Esophagus muscularis mucosa (tissue), 4 donors: ENCODE data around the gene REPS1. TPM values are rescaled to one million over a fixed set of nuclear protein-coding genes. Genes with fewer than 3 reads are reported as not detected.

Experiments used
- DNase-seq: peaks from one replicate; pipeline ENCODE4 v3.0.0-alpha.2; 2017; ENCODE audit errors: extremely low spot score
- H3K27ac ChIP-seq, 4 donors: fragments of 200-600 bp; sonication (generic); replicated peaks in 1 of 4; 1 replicate in 3 of 4; 2 replicates in 1 of 4; pipeline ENCODE4 v1.5.1; 2016 to 2019; ENCODE audit warnings: mild to moderate bottlenecking in 1 of 4
- H3K27me3 ChIP-seq, 4 donors: fragments of 200-600 bp; sonication (generic); one replicate each; pipeline versions ENCODE4 v1.5.1 to v1.6.0; 2016 to 2019
- H3K36me3 ChIP-seq, 4 donors: fragments of 200-600 bp; sonication (generic); one replicate each; pipeline ENCODE4 v1.5.1; 2016 to 2019
- H3K4me1 ChIP-seq, 4 donors: fragments of 200-600 bp; sonication (generic); one replicate each; pipeline ENCODE4 v1.5.1; 2016 to 2019
- H3K4me3 ChIP-seq, 4 donors: fragments of 200-600 bp; sonication (generic); 1 replicate in 2 of 4; 2 replicates in 2 of 4; pipeline ENCODE4 v1.5.1; 2016 to 2019; ENCODE audit warnings: mild to moderate bottlenecking in 4 of 4, moderate library complexity in 1 of 4
- H3K9me3 ChIP-seq, 4 donors: fragments of 200-600 bp; sonication (generic); 1 replicate in 3 of 4; 2 replicates in 1 of 4; pipeline ENCODE4 v1.5.1; 2016 to 2019
- EP300 ChIP-seq: sonication (generic); formaldehyde crosslinking; IDR thresholded peaks from one replicate; pipeline ENCODE4 v1.6.1; 2017; ENCODE audit warnings: antibody characterized with exemption
- POLR2A ChIP-seq: fragments of 450-650 bp; IDR thresholded peaks from one replicate; pipeline ENCODE4 v1.6.1; 2017; ENCODE audit warnings: antibody characterized with exemption, moderate library complexity, mild to moderate bottlenecking, low read depth
- POLR2AphosphoS5 ChIP-seq, 2 donors: sonication (generic); formaldehyde crosslinking; IDR thresholded peaks; one replicate each; pipeline ENCODE4 v1.6.1; 2017; ENCODE audit warnings: antibody characterized with exemption in 2 of 2
- WGBS: methylation state at CpG from one replicate; pipeline ENCODE4 v1.1.5; 2018; 5-methylcytosine and 5-hydroxymethylcytosine counted together
- intact Hi-C: fragments of 100-400 bp; cut with DNase I; formaldehyde crosslinking; loops from one replicate; pipeline ENCODE4 v1.15.1; 2023
- total RNA-seq, 4 donors: library from RNA; depleted of rRNA; stranded (reverse); fragments of >200 nt; gene quantifications; one replicate each; pipeline versions ENCODE4 v1.1.0 to v1.2.1, GENCODE V29; 2016
- TF ChIP-seq, protein P1 (sequence below), 3 experiments: fragments of 200-600 bp in 2 of 3; fragments of 450-650 bp in 1 of 3; sonication (generic) in 2 of 3; IDR thresholded peaks; one replicate each; pipeline ENCODE4 v1.5.1; 2017 to 2019; ENCODE audit warnings: antibody characterized with exemption in 3 of 3, mild to moderate bottlenecking in 2 of 3, moderate library complexity in 1 of 3

The REPS1 gene
- total RNA-seq, 4 donors from 2014 or later: 23.4 to 43.2 (median 30.1) TPM

DNA sequence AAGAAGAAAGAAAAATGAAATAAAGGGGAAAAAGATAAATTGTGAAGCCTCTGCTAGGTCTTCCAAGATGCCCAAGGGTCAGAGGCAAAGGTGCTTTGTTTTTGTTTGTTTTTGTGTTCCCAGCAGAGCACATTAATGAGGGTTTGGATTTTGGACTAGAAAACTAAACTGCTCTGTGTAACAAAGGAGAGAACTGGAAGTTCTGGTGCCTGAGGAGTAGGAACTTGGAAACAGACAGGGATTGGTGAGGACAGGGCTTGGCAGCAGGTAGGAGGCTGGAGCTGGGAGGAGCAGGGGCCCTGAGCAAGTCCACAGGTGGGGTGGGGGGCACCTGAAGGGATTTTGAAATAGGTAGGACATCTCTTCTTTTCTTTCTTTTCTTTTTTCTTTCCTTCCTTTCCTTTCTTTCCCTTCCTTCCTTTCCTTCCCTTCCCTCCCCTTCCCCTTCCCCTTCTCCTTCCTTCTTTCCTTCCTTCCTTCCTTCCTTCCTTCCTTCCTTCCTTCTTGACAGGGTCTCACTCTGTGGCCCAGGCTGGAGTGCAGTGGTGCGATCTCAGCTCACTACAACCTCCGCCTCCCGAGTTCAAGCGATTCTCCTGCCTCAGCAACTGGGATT lies 25.2 kb upstream of the REPS1 start:
- WGBS: 98% methylated on average over 4 of the region's 4 CpGs
- no peaks in the 10 kb centered on the region for H3K36me3 ChIP-seq
- intact Hi-C loops: no loop called here

DNA sequence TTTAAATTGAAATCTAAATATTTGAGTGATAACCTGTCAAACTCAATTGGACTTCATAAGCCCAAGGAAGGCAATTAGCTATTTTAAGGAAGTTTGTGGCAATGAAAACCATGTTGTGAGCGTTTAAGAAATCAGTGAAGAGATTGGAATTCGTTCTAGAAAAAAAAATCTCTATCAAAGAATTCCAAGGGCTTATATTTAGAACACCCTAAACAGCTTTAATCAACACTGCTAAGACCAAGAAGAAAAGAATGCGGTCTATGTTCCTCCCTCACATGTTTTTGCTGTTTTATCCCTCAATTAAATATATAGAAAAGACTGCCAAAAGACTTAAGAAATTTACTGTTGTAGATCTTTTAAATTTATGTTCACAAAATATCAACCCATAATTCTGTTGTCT lies 23.9 kb upstream of the REPS1 start:
- Histone ChIP-seq H3K27ac (no peak overlapping the region), H3K4me3 (no peak overlapping the region), H3K27me3 (no peaks in the 10 kb centered on the region), H3K4me1 (peaks cover under 1 to 5% (median 5%) of the 10 kb centered on the region in 4 donors), H3K36me3 (no peaks in the 10 kb centered on the region), H3K9me3 (no peaks in the 10 kb centered on the region)
- WGBS: 77% methylated on average over 3 of the region's 3 CpGs
- intact Hi-C loops: no loop called here
- no peak for DNase-seq
- TF ChIP-seq POLR2AphosphoS5 (IDR thresholded peaks at IDR 0.05) (no peak), POLR2A (no peak), EP300 (no peak)
- TF ChIP-seq, protein P1, sequence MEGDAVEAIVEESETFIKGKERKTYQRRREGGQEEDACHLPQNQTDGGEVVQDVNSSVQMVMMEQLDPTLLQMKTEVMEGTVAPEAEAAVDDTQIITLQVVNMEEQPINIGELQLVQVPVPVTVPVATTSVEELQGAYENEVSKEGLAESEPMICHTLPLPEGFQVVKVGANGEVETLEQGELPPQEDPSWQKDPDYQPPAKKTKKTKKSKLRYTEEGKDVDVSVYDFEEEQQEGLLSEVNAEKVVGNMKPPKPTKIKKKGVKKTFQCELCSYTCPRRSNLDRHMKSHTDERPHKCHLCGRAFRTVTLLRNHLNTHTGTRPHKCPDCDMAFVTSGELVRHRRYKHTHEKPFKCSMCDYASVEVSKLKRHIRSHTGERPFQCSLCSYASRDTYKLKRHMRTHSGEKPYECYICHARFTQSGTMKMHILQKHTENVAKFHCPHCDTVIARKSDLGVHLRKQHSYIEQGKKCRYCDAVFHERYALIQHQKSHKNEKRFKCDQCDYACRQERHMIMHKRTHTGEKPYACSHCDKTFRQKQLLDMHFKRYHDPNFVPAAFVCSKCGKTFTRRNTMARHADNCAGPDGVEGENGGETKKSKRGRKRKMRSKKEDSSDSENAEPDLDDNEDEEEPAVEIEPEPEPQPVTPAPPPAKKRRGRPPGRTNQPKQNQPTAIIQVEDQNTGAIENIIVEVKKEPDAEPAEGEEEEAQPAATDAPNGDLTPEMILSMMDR (IDR thresholded peaks at IDR 0.05): no peak

More for the DNA sequence above, 25.2 kb upstream of the REPS1 start:
- H3K27me3 ChIP-seq: no peaks in the 10 kb centered on the region
- no peak for DNase-seq
- H3K9me3 ChIP-seq: no peaks in the 10 kb centered on the region
- H3K4me1 ChIP-seq: peaks cover 4 to 11% (median 8%) of the 10 kb centered on the region in 4 donors
- H3K4me3 ChIP-seq: no peak overlapping the region
- TF ChIP-seq, protein P1 (IDR thresholded peaks at IDR 0.05): no peak
- TF ChIP-seq POLR2AphosphoS5 (IDR thresholded peaks at IDR 0.05): no peak
- no peak overlapping the region for H3K27ac ChIP-seq

DNA sequence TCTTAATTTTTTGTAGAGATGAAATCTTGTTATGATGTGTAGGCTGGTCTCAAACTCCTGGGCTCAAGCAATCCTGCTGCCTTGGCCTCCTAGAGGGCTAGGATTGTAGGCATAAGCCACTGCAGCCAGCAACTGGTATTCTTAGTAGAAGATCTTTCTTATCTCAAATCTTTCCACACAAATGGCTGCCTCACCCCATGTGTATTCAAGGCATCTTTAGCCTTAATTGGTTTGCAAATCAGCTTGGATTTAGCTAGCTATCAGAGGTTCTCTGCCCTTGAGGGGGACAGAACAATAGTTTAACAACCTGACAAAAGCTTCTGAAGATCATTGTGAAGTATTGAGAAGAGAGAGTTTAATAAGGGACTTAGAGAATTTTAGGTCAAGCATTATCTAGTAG lies 22.6 kb upstream of the REPS1 start:
- no peak for DNase-seq

DNA sequence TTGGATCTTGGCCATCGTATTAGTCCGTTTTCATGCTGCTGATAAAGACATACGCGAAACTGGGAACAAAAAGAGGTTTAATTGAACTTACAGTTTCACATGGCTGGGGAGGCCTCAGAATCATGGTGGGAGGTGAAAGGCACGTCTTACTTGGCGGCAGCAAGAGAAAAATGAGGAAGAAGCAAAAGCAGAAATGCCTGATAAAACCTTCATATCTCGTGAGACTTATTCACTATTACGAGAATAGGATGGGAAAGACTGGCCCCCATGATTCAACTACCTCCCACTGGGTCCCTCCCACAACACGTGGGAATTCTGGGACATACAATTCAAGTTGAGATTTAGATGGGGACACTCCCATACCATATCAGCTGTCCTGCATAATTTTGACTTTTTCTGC lies 20.1 kb upstream of the REPS1 start:
- no peak for DNase-seq
- Histone ChIP-seq H3K27me3 (no peaks in the 10 kb centered on the region), H3K36me3 (no peaks in the 10 kb centered on the region), H3K9me3 (no peaks in the 10 kb centered on the region), H3K27ac (no peak overlapping the region), H3K4me1 (no peaks in the 10 kb centered on the region), H3K4me3 (no peak overlapping the region)
- intact Hi-C loops: no loop called here
- TF ChIP-seq POLR2AphosphoS5 (IDR thresholded peaks at IDR 0.05) (no peak), EP300 (no peak), POLR2A (no peak)
- TF ChIP-seq, protein P1 (IDR thresholded peaks at IDR 0.05): no peak
- WGBS: 87% methylated on average over 9 of the region's 9 CpGs

More for the DNA sequence above, 22.6 kb upstream of the REPS1 start:
- Histone ChIP-seq H3K4me3 (no peak overlapping the region), H3K27me3 (no peaks in the 10 kb centered on the region), H3K36me3 (no peaks in the 10 kb centered on the region), H3K4me1 (no peaks in the 10 kb centered on the region), H3K9me3 (no peaks in the 10 kb centered on the region), H3K27ac (no peak overlapping the region)
- TF ChIP-seq EP300 (no peak), POLR2AphosphoS5 (IDR thresholded peaks at IDR 0.05) (no peak), POLR2A (no peak)
- TF ChIP-seq, protein P1 (IDR thresholded peaks at IDR 0.05): no peak
- intact Hi-C loops: no loop called here

DNA sequence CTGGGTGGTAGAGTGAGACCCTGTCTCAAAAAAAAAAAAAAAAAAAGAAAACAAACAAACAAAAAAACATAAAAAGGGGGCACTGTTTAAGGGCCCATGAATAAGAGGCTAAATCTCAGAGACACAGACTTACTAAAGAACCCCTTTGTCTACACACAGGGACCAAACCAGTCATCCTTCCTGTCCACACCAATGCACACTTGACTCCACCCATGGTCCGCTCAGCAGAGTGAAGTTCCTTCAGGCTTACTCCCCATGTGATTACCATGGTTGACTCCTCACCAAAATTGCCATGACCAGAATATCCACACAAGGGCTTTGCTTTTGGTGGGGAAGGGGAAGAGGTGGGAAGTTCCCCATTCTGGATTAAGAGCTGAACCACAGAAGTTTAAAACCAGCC lies 19.4 kb upstream of the REPS1 start:
- intact Hi-C loops: no loop called here
- no peak for DNase-seq
- Histone ChIP-seq H3K27ac (no peak overlapping the region), H3K9me3 (no peaks in the 10 kb centered on the region), H3K27me3 (no peaks in the 10 kb centered on the region), H3K4me1 (no peaks in the 10 kb centered on the region), H3K4me3 (no peak overlapping the region), H3K36me3 (no peaks in the 10 kb centered on the region)
- 80% methylated on average over 1 of the region's 1 CpG for WGBS
- TF ChIP-seq POLR2AphosphoS5 (IDR thresholded peaks at IDR 0.05) (no peak), EP300 (no peak), POLR2A (no peak)
- TF ChIP-seq, protein P1 (IDR thresholded peaks at IDR 0.05): no peak
